HG03025 (cell line): ENCODE measurements around the gene RPL10A.

Experiments
- ATAC-seq: cut with Tn5 transposase; IDR thresholded peaks from one replicate; pipeline ENCODE4 v1.9.1; 2021; ENCODE audit warnings: mild to moderate bottlenecking, moderate library complexity; ENCODE audit not compliant: unreplicated experiment, low FRiP score

RPL10A gene

DNA sequence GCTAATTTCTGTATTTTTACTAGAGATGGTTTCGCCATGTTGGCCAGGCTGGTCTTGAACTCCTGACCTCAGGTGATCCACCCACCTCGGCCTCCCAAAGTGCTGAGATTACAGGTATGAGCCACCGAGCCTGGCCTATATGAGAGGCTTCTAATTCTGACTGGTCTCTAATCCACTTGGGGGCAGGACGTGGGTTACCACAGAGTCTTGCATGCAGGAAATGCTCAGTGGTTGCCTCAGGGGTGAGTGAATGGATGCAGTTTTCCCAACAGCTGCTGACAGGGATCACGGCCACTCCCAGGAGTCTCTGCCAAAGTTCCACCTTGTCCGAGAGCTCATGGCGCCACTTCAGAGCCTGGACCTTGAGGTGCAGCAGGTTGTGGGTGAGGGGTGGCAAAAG lies 22.5 kb upstream of the RPL10A start:
- no peak for ATAC-seq

DNA sequence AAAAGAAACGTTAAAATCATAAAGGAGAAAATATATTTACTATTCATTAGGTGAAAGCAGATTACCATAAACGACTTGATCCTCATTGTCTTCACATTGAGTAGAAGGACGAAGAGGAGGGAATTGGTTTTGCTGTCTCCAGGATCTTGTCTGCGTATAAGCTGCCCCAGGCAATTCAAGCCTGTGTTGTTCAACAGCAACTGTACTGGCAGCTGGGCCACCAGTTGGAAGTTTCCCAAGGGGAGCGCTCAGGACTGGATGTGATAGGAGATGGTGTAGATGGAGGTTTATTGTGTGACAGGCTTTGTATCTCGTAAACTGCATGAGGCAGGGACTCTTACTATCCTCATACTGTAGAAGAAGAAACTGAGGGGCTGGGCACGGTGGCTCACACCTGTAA lies 20.0 kb upstream of the RPL10A start:
- ATAC-seq, result no peak

DNA sequence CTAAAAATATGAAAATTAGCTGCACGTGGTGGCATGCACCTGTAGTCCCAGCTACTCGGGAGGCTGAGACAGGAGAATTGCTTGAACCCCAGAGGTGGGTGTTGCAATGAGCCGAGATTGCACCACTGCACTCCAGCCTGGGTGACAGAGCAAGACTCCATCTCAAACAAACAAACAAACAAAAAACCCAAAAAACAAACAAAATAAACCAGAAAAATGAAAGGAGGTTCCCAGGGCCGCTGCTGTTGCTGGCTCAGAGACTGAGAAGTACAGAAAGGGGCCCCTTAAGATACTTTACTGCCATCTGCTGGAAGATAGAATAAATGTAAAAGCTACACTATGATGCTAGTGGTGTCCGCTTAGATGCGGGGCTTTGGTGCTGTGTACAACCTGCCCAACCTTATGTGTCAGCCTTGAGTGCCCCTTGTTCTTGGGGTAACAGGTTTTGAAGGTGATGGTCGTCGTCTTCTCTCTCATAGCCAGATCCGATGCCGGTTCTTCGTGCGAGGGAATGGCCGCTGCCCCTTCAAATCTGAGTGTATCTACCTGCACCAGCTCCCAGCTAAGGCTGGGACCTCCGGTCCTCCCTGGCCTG lies 18.8 kb upstream of the RPL10A start:
- no peak for ATAC-seq

DNA sequence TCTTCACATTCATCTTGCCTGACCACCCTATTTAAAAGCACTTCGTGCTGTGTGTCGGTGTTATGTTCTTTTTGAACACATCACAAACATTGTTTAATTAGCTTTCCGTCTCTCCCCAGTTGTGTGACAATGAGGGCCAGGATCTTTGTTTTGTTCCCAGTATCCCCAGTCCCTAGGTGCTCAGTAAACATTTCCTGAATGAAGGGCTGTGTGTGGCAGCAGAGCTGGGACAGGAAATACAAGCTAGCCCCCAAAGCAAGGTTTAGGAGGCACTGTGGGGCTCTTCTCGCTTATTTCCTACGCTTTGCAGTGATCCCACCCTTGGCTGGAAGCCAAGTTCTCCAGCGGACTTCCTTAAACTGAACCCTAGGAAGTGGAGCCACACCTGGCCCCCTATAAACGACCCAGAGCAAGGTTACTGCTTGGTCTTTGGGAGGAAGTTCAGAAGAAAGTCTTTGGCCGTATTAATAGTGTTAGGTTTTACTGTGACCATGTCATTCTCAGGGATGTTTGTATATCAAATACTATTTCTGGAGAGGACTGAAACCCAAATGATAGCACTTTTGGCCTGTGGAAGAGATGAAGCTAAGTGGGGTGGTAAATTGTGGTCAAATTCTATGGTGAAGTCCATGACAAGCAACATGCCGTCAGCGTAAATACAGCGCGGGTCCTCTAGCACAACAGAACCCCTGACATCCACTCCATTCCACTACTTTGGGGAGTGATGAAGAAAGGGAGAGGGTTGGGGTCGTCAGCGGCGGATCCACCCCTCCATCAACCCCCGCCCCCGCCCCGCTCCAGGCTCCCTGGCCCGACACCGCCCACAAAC lies 16.6 kb upstream of the RPL10A start:
- ATAC-seq, result no peak

DNA sequence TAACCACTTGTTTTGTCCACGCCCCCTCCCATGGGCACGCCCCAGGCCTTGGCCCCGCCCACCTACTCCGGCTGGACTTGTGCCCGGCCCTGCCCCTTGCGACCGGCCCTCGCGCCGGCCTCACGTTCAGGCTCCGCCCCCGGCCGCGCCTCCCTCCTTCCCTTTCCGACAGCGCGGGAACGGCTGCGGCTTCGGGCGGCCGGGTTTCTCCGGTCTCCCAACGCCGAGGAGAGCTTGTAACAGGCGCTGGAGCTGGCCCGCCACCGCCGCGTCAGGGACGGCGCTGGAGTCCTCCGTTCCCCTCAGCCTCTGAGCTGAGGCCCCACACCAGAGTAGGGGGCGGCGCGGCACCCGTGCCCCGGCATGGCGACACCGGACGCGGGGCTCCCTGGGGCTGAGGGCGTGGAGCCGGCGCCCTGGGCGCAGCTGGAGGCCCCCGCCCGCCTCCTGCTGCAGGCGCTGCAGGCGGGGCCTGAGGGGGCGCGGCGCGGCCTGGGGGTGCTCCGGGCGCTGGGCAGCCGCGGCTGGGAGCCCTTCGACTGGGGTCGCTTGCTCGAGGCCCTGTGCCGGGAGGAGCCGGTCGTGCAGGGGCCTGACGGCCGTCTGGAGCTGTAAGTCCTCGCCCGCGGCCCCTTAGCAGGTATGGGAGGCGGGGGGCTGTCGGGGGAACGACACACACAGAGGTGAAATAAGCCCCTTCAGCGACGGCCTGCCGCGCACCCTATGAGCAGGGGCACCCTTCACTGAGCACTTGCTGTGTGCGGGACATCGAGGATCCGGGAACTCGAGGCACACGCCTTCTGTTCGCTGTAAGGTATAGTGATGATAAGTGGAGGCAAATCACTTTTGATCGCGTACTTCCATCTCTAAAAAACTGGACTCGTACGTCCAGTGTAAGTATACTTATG lies 15.8 kb upstream of the RPL10A start, which contains the start of gene FANCE:
Gene FANCE (plus strand): TSS at position 156 of the 908 bp plus-strand sequence. CDS start 208 bp downstream, at position 364.
- peak; percentile 91 for ATAC-seq

DNA sequence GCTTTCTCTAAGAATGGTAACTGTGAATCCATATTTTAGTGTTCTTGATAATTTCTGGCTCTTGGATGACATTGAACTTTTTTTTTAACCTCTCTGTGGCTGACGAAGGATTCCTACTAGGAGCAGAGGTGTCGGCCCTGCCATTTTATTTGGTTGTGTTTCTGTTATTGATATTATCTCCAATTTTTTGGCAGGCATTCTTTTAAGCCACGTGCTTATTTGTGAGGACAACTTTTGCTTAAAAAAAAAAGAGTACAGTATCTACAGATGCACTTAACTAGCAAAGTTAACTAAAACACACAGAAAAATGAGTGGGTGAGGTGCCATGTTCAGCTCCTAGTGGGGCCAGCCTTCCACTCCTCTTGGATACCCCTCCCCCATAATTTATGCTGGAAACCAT lies 15.0 kb upstream of the RPL10A start:
- no peak for ATAC-seq

DNA sequence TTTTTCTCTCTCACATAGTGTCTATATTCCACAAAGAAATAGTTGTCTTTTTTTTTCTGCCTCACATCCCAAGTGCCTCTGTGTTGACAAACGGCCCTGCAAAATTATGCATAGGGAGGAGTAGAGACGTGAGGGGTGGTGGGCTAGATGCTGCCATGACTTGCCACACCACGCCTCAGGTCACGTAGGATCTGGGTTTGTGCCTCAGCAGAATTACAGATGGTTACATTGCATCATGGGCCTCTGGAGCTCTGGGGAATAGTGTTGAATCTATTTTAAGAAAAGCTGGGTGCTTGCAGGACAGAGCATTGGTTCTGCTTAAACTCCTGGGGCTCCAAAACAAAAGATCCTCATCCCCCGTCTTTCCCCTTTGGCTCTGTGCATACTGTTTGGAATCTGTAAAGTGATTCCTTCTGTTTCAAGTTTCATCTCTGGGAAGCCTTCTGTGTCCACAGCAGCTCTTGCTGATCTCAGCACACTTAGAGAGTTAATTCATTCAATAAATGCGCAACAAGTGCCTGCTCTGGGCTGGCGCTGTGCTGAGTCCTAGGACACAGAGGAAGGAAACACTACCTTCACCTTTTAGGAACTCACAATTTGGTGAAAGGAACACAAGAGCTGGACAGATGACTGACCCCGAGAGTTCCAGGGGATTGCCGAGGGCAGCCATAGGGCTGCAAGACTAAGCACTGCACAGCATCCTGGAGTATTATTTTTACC lies 13.7 kb upstream of the RPL10A start:
- ATAC-seq, result no peak

DNA sequence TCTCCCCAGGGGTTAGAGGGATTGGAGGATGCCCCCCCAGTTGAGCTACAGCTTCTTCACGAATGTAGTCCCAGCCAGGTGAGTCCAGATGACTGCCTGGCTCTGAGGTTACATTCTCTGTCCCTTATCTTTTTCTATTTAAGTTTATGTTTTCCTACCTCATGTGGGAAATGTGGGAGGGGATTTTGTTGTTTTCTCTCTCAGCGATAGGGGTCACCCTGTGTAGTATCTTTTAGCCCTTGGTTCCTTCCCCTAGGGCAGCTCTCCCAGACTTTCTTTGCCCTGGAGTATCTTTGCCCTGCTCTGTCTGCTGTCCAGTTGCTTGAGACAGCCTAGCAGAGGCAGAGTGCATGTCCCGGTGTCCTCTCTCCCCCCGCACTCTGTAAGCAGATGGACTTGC lies 10.3 kb upstream of the RPL10A start:
- no peak for ATAC-seq

DNA sequence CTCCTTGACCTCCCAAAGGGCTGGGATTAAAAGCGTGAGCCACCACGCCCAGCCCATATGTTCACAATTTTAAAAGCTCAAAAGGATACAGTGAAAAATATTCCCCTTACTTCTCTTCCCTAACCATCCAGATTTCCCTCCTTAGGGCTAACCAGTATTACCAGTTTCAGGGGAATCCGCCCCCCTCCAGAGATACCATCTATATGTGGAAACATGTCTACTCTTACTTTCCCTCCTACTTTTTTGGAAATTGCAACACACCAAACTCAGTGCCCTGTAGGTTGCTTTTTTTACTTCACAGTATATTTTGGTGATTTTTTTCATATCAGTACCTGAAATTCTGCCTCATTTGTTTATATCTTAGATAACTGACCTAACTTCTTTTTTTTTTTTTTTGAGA lies 6.9 kb upstream of the RPL10A start:
- no peak for ATAC-seq

DNA sequence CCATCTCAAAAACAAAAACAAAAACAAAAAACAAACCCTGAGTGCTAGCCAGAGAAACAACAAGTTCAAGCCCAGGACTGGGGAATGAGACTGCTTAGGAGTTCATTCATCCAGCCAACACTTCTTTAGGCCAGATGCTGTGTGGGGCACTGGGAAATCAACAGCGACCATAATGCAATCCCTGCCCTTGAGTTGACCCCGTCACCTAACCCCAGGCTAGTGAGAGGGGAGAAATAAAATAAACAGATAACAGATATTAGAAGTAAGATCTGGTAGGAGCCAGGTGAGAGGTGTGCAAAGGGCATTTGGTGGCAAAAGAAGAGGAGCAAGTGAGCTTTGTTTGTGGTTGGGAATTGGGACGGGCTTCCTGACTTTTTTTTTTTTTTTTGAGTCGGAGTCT lies 4.9 kb upstream of the RPL10A start:
- no peak for ATAC-seq

DNA sequence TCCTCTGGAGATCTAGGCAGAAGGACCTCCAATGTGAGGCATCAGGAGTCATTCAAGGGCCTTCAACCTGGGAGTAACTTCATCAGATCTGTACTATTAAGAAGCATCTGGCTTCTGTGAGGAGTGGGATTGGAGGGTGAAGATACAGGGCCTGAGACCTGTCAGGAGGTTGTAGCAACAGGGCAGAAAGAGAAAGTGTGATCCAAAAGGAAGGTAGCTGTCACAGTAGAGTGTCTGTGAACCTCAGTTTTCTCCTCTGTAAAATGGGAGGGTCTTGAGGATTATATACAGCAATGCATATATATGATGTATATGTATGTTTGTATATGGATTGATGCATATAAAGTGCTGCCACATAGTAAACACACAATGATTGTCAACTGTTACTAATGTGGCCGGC lies 2.6 kb upstream of the RPL10A start:
- no peak for ATAC-seq

DNA sequence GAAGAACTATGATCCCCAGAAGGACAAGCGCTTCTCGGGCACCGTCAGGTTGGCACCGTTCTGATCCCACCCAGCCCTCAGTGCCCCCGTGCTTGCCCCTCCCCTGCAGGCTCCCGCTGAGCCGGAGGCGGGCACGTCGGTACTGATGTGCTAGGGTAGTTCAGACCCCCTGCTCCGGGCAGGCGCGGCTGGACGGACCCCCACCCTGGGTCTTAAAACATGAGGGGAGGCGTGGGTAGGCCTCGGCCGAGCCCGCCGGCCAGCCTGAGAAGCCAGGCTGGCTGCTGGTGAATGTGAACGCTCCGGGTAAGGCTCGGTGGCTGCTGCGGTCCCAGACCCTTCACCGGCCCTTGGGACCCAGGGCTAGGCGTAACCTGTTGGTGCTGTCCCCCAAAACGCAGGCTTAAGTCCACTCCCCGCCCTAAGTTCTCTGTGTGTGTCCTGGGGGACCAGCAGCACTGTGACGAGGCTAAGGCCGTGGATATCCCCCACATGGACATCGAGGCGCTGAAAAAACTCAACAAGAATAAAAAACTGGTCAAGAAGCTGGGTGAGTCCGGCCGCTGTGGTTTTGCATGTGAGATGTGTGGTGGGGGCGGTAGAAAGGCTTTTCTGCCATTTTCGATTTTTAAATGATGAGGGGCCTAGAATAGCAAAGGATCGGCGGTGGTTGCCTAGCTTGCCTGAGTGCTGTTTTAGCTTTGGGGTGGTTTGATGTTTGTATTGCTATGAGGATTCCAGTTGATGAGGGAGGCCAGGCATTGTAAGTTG lies 964 bp downstream of the RPL10A start:
- ATAC-seq, result peak; percentile 11

DNA sequence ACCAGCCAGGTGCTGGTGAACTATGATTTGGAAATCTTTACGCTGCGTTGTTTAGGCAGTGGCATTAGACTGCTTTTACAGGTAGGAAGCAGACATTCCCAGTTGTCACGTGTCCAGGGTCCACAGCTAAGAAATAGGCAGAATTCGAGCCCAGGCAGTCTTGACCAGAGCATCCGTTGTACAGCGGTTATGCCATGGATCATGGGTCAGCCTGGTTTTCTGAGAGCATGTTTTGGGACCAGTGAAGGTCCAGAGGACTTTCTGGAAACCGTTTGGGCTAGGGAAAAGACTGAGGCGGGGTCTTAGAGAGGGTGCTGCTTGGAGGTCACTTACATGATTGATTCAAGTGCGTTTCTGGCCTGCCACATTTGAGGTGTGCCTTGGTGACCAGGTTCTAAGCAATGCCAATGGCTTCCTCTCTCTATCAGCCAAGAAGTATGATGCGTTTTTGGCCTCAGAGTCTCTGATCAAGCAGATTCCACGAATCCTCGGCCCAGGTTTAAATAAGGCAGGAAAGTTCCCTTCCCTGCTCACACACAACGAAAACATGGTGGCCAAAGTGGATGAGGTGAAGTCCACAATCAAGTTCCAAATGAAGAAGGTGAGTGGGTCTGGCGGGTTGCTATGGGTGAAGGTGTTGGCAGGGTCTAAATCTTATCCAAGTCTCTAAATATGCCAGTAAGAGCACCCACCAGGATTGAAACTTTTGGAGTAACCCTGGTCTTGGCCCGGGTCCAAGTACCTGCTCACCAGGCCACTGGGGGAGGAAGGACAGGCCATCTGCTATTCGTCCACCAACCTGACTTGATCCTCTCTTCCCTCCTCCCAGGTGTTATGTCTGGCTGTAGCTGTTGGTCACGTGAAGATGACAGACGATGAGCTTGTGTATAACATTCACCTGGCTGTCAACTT lies 1.8 kb downstream of the RPL10A start:
- ATAC-seq, result no peak

DNA sequence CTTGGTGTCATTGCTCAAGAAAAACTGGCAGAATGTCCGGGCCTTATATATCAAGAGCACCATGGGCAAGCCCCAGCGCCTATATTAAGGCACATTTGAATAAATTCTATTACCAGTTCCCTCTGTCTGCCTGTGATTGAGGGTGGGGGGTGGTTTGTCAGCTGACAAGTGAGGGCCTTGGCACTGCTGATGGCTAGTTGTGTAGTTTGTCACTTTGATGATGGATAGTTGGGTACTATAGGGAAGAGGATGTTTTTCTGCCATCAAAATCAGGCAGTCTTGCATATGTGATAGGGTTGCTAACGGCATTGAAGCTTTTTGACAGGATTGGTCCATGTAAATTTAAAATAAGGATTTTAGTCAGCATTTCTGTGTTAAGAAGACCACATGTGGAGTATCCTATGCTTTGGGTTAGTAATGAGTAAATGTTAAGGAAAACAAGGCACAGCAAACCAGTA lies 2.5 kb downstream of the RPL10A start:
- ATAC-seq, result no peak

DNA sequence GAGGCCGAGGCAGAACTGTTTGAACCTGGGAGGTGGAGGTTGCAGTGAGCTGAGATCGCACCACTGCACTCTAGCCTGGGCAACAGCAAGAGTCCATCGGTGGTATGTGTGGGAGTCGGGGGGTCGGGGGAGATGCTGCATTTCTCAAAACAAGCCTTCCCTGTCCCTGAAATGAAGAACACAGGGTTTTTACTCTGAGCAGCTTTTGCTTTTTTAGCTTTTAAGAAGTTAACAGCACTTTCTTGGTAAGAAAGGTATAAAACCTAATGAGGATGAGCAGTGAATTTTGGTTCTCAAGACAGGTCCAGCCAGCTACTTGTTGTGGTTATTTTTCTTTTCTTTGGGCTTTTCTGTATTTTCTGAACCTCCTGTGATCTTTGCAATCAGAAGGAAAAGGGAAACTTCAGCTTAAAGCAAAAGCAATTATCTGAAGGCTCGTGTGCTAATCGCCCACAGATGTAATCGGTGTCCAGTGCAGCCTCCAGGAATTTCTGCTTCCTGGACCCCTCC lies 3.7 kb downstream of the RPL10A start:
- no peak for ATAC-seq

DNA sequence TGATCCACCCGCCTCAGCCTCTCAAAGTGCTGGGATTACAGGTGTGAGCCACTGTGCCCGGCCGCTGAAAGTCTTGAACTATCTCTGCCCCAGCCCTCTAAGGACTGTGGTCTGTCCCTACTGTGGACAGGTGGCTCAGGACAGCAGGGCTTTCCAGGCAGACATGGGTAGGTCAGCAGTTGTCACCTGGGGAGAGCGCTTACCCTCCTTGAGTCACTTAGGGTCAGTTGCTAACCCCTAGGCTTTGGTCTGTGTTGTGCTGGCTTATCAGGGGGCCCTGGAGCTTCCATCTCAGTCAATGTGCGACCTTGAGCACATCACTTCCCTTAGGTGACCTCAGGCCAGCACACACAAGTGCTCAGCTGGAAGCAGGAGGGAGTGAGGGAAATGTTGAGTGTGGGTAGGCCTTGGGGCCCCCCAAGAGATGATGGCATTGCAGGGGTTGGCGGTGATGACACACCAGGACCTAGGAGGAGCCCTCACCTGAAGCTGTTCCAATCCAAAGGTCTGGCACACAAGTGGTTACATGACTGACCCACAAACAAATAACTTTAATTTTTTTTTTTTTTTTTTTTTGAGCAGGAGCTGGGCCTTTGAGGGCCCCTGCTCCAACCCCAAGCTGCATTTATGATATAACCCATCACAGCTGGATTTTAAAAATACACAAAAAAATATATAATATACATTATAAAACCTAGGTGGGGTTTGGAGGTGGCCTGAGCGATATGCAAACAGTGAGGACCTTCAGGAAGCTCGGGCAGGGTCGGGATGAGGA lies 5.1 kb downstream of the RPL10A start:
- ATAC-seq, result no peak

DNA sequence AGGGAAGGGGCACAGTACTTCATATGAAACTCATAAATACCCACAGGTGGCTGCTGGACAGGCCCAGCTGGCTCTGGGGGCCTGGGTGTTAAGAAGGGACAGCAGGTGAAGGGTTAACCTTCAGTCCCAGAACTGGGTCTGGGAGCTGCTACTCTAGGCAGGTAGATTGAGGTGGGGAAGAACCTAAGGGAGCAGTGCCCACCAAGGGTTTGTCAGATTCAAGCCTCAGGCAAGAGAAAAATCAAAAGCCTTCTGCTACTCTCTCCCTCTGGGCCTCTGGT lies 5.6 kb downstream of the RPL10A start:
- ATAC-seq, result no peak
